HepG2 (cell line): ENCODE data around the gene ANAPC16. TPM values are rescaled to one million over a fixed set of nuclear protein-coding genes. Genes with fewer than 3 reads are reported as not detected.
A peak's percentile ranks its signal among the peaks of the same experiment; 100 is the strongest.

Source experiments
- ATAC-seq: fragments of 200-7000 bp; cut with Tn5 transposase; 3 replicates; pipeline ENCODE4 v1.9.1; 2020; ENCODE audit warnings: mild to moderate bottlenecking, moderate library complexity
- BruUV-seq: library from RNA; stranded (reverse); fragments of 400-500 nt; replicated peaks from 2 replicates; lab custom pipeline; 2021; lab: Mats Ljungman, UMichigan
- CTCF ChIA-PET: fragments of 300-600 bp; formaldehyde crosslinking; extraction: SDS; loops from one replicate; lab custom pipeline; 2021; ENCODE audit warnings: low total read pairs, inconsistent platforms, low intra/inter-chr PET ratio; lab: Yijun Ruan, JAX
- POLR2A ChIA-PET: fragments of 350-600 bp; sonication (Branson Sonifier 250); formaldehyde crosslinking; loops from one replicate; lab custom pipeline; 2020; ENCODE audit warnings: antibody characterized with exemption, inconsistent platforms; lab: Yijun Ruan, JAX
- DNase-seq: peaks from one replicate; pipeline ENCODE4 v3.0.0-alpha.2; 2015; ENCODE audit warnings: low spot score
- FAIRE-seq: peaks from 3 replicates; lab custom pipeline; 2011; peaks lifted over from hg19 to GRCh38; lab: Jason Lieb, UNC
- H2AFZ ChIP-seq: one replicate; pipeline ENCODE4 v1.6.1; 2011; ENCODE audit warnings: low read length, inconsistent platforms
- H3K27ac ChIP-seq: fragments of 300-600 bp; 3 replicates; pipeline ENCODE4 v1.8.0; 2011; ENCODE audit warnings: mixed run types, mild to moderate bottlenecking, mixed read lengths, low read length, inconsistent platforms; ENCODE audit not compliant: insufficient read depth; ENCODE audit errors: extremely low read length
- H3K27me3 ChIP-seq, 2 experiments: fragments of 200-600 bp in 1 of 2; 2 replicates in 1 of 2; 3 replicates in 1 of 2; pipeline versions ENCODE4 v1.6.0 to v1.8.0; 2011; ENCODE audit warnings: low read length in 2 of 2, mild to moderate bottlenecking in 2 of 2, moderate library complexity in 2 of 2, inconsistent platforms in 1 of 2; ENCODE audit not compliant: insufficient read depth in 2 of 2, control insufficient read depth in 1 of 2
- H3K36me3 ChIP-seq, 2 experiments: fragments of 200-600 bp in 1 of 2; replicated peaks in 1 of 2; 2 replicates in 1 of 2; 3 replicates in 1 of 2; pipeline versions ENCODE4 v1.5.1 to v1.8.0; 2011; ENCODE audit warnings: low read length in 2 of 2, inconsistent platforms in 1 of 2; ENCODE audit not compliant: insufficient read depth in 2 of 2, control insufficient read depth in 1 of 2
- H3K4me1 ChIP-seq: 2 replicates; pipeline ENCODE4 v1.5.1; 2012; ENCODE audit warnings: low read length, inconsistent platforms; ENCODE audit not compliant: insufficient read depth
- H3K4me2 ChIP-seq: 2 replicates; pipeline ENCODE4 v1.6.0; 2011; ENCODE audit warnings: low read depth, low read length, inconsistent platforms
- H3K4me3 ChIP-seq, 3 experiments: fragments of 200-600 bp in 1 of 3; sonication (generic), shearing (Covaris generic) in 1 of 3; replicated peaks in 1 of 3; 2 replicates each; pipeline ENCODE4 v1.5.1; 2011 to 2016; ENCODE audit warnings: low read length in 3 of 3, inconsistent platforms in 2 of 3, low read depth in 2 of 3, mild to moderate bottlenecking in 2 of 3, control low read depth in 1 of 3, mixed read lengths in 1 of 3; ENCODE audit not compliant: insufficient read depth in 1 of 3
- H3K79me2 ChIP-seq: one replicate; pipeline ENCODE4 v1.6.1; 2011; ENCODE audit warnings: low read length, inconsistent platforms; ENCODE audit not compliant: insufficient read depth
- H3K9ac ChIP-seq: 2 replicates; pipeline ENCODE4 v1.6.0; 2011; ENCODE audit warnings: mild to moderate bottlenecking, low read depth, low read length, inconsistent platforms; ENCODE audit not compliant: insufficient read depth
- H3K9me3 ChIP-seq: 2 replicates; pipeline ENCODE4 v1.5.1; 2012; ENCODE audit warnings: mild to moderate bottlenecking, low read length
- H4K20me1 ChIP-seq: 2 replicates; pipeline ENCODE4 v1.6.0; 2011; ENCODE audit warnings: inconsistent platforms, mild to moderate bottlenecking, low read length, moderate library complexity; ENCODE audit not compliant: insufficient read depth
- ATM ChIP-seq: fragments of 450-650 bp; IDR thresholded peaks from 2 replicates; pipeline ENCODE4 v1.7.1; 2017; ENCODE audit warnings: mild to moderate bottlenecking, borderline replicate concordance
- HNF4A ChIP-seq: sonication (generic); formaldehyde crosslinking; IDR thresholded peaks from 2 replicates; pipeline ENCODE4 v1.4.0; 2020; ENCODE audit warnings: missing genetic modification reagents
- MAZ ChIP-seq, 2 experiments: sonication (generic) in 1 of 2; formaldehyde crosslinking in 1 of 2; IDR thresholded peaks; 2 replicates each; pipeline versions ENCODE4 v1.5.0 to v1.6.1; 2012 to 2020; ENCODE audit warnings: low read depth in 2 of 2, mild to moderate bottlenecking in 2 of 2, borderline replicate concordance in 1 of 2, improper control_type of control experiment in 1 of 2, low read length in 1 of 2, missing genetic modification reagents in 1 of 2, moderate library complexity in 1 of 2
- MYC ChIP-seq: sonication (generic); formaldehyde crosslinking; IDR thresholded peaks from 2 replicates; pipeline ENCODE4 v1.9.0; 2021; ENCODE audit warnings: missing genetic modification reagents, borderline replicate concordance
- NFKB2 ChIP-seq: sonication (generic); formaldehyde crosslinking; IDR thresholded peaks from 2 replicates; pipeline ENCODE4 v1.4.0; 2020; ENCODE audit warnings: missing genetic modification reagents, borderline replicate concordance
- SNAPC2 ChIP-seq: sonication (generic); formaldehyde crosslinking; IDR thresholded peaks from 2 replicates; pipeline ENCODE4 v1.8.1; 2022; ENCODE audit warnings: mild to moderate bottlenecking, missing genetic modification reagents
- XRCC5 ChIP-seq: fragments of 200-400 bp; formaldehyde crosslinking; optimal IDR thresholded peaks from 2 replicates; pipeline ENCODE3; 2017; ENCODE audit warnings: mild to moderate bottlenecking, low read length
- ZNF326 ChIP-seq: sonication (generic); formaldehyde crosslinking; IDR thresholded peaks from 2 replicates; pipeline ENCODE4 v1.4.0; 2020; ENCODE audit warnings: missing genetic modification reagents, borderline replicate concordance
- ZNF441 ChIP-seq: sonication (generic); formaldehyde crosslinking; IDR thresholded peaks from 2 replicates; pipeline ENCODE4 v1.7.0; 2021; ENCODE audit warnings: missing genetic modification reagents, borderline replicate concordance
- ZNF510 ChIP-seq: sonication (generic); formaldehyde crosslinking; IDR thresholded peaks from 2 replicates; pipeline ENCODE4 v1.4.0; 2020; ENCODE audit warnings: low read depth, mild to moderate bottlenecking, missing genetic modification reagents
- ZNF747 ChIP-seq: sonication (generic); formaldehyde crosslinking; IDR thresholded peaks from 2 replicates; pipeline ENCODE4 v1.8.1; 2023; ENCODE audit warnings: missing genetic modification reagents, mild to moderate bottlenecking, borderline replicate concordance
- ZNF788 ChIP-seq: sonication (generic); formaldehyde crosslinking; IDR thresholded peaks from 2 replicates; pipeline ENCODE4 v1.5.0; 2020; ENCODE audit warnings: mild to moderate bottlenecking, missing genetic modification reagents, borderline replicate concordance
- ZNF891 ChIP-seq: sonication (generic); formaldehyde crosslinking; IDR thresholded peaks from 2 replicates; pipeline ENCODE4 v1.5.0; 2020; ENCODE audit warnings: mild to moderate bottlenecking, missing genetic modification reagents
- WGBS: methylation state at CpG from one replicate; pipeline ENCODE4 v1.1.6; 2017; ENCODE audit warnings: low lambda C conversion rate; 5-methylcytosine and 5-hydroxymethylcytosine counted together
- in situ Hi-C: cut with HindIII; loops from 2 replicates; pipeline ENCODE4 v1.10.0; 2017; ENCODE audit warnings: low pct_unique_long_range_greater_than_20kb; ENCODE audit not compliant: extremely low pct_ligation_motif_present
- intact Hi-C: fragments of 100-400 bp; cut with micrococcal nuclease; formaldehyde crosslinking; loops from one replicate; pipeline ENCODE4 v1.10.0; 2022; ENCODE audit not compliant: unreplicated experiment
- polyA plus RNA-seq, 8 experiments: library from polyadenylated mRNA; depleted of rRNA in 3 of 8; stranded (reverse) in 7 of 8; unstranded in 1 of 8; fragments of >200 nt; fragmentation: Illumina TruSeq in 4 of 8; extraction: Trizol in 4 of 8; gene quantifications; 2 replicates each; pipeline versions ENCODE4 v1.2.1 to v1.2.3, GENCODE V29; 2011 to 2016; ENCODE audit warnings: low read depth in 4 of 8, missing spikeins in 1 of 8, mixed read lengths in 1 of 8; ENCODE audit not compliant: insufficient read depth in 1 of 8
- total RNA-seq, 5 experiments: library from RNA; depleted of rRNA; stranded (reverse); fragments of >200 nt; fragmentation: Illumina TruSeq; extraction: Trizol; gene quantifications; 2 replicates each; pipeline ENCODE4 v1.2.3, GENCODE V29; 2016; ENCODE audit warnings: low read depth in 1 of 5
- TF ChIP-seq, protein P1 (sequence below), 2 experiments: sonication (generic) in 1 of 2; formaldehyde crosslinking in 1 of 2; IDR thresholded peaks; 2 replicates each; pipeline versions ENCODE4 v1.5.1 to v1.6.1; 2011 to 2020; ENCODE audit warnings: borderline replicate concordance in 1 of 2, low read depth in 1 of 2, low read length in 1 of 2, mild to moderate bottlenecking in 1 of 2, missing genetic modification reagents in 1 of 2, moderate library complexity in 1 of 2
- TF ChIP-seq, protein P2 (sequence below): sonication (generic); formaldehyde crosslinking; IDR thresholded peaks from 2 replicates; pipeline ENCODE4 v1.5.0; 2020; ENCODE audit warnings: mild to moderate bottlenecking, missing genetic modification reagents, borderline replicate concordance
- TF ChIP-seq, protein P3 (sequence below): sonication (generic); formaldehyde crosslinking; IDR thresholded peaks from 2 replicates; pipeline ENCODE4 v1.8.1; 2023; ENCODE audit warnings: mild to moderate bottlenecking, moderate library complexity, missing genetic modification reagents

The ANAPC16 gene
- total and polyA plus RNA-seq, 2 of the 13 experiments (the other 11 are each of a cell fraction or from before 2014, with no cell fraction given): 74.8 to 89.4 TPM

DNA sequence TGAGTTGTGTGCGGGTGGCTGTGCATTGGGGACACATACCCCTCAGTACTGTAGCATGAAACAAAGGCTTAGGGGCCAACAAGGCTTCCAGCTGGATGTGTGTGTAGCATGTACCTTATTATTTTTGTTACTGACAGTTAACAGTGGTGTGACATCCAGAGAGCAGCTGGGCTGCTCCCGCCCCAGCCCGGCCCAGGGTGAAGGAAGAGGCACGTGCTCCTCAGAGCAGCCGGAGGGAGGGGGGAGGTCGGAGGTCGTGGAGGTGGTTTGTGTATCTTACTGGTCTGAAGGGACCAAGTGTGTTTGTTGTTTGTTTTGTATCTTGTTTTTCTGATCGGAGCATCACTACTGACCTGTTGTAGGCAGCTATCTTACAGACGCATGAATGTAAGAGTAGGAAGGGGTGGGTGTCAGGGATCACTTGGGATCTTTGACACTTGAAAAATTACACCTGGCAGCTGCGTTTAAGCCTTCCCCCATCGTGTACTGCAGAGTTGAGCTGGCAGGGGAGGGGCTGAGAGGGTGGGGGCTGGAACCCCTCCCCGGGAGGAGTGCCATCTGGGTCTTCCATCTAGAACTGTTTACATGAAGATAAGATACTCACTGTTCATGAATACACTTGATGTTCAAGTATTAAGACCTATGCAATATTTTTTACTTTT lies 59.7 kb downstream of the ANAPC16 start:
- no peak for FAIRE-seq
- POLR2A ChIA-PET: interaction anchor here (0.6 to 8.5 kb wide), 24 partner anchors 10 to 244 kb away, joined by 3 to 322 read pairs (median 12); partner anchors contain the start of genes ANAPC16 and ASCC1
- no peak overlapping the region for H2AFZ ChIP-seq
- peak; percentile 8; the same call in 1 of the 2 replicates for TF ChIP-seq ZNF788
- no peak for TF ChIP-seq NFKB2 (CRISPR knock-in tag)
- no peak for TF ChIP-seq ZNF326
- TF ChIP-seq, protein P1, sequence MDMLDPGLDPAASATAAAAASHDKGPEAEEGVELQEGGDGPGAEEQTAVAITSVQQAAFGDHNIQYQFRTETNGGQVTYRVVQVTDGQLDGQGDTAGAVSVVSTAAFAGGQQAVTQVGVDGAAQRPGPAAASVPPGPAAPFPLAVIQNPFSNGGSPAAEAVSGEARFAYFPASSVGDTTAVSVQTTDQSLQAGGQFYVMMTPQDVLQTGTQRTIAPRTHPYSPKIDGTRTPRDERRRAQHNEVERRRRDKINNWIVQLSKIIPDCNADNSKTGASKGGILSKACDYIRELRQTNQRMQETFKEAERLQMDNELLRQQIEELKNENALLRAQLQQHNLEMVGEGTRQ (IDR thresholded peaks at IDR 0.05; ENCODE audit: low read depth, low read length): no peak
- TF ChIP-seq, protein P1 (CRISPR knock-in tag; IDR thresholded peaks at IDR 0.05; ENCODE audit: borderline replicate concordance): peak; percentile 49; the same call in 1 of the 2 replicates
- TF ChIP-seq ZNF747 (CRISPR knock-in tag): peak; percentile 60; the same call in 1 of the 2 replicates
- TF ChIP-seq ZNF441 (CRISPR knock-in tag): 0 out of 2 replicates have a peak, but pooled peaks have one; percentile 21
- TF ChIP-seq MYC (CRISPR knock-in tag): peak; percentile 56; the same call in 1 of the 2 replicates
- no peak for TF ChIP-seq XRCC5
- no peak for TF ChIP-seq MAZ (IDR thresholded peaks at IDR 0.05; ENCODE audit: borderline replicate concordance, low read depth, low read length)
- peak; percentile 32; the same call in 1 of the 2 replicates for TF ChIP-seq MAZ (CRISPR knock-in tag; IDR thresholded peaks at IDR 0.05; ENCODE audit: low read depth)
- TF ChIP-seq, protein P2, sequence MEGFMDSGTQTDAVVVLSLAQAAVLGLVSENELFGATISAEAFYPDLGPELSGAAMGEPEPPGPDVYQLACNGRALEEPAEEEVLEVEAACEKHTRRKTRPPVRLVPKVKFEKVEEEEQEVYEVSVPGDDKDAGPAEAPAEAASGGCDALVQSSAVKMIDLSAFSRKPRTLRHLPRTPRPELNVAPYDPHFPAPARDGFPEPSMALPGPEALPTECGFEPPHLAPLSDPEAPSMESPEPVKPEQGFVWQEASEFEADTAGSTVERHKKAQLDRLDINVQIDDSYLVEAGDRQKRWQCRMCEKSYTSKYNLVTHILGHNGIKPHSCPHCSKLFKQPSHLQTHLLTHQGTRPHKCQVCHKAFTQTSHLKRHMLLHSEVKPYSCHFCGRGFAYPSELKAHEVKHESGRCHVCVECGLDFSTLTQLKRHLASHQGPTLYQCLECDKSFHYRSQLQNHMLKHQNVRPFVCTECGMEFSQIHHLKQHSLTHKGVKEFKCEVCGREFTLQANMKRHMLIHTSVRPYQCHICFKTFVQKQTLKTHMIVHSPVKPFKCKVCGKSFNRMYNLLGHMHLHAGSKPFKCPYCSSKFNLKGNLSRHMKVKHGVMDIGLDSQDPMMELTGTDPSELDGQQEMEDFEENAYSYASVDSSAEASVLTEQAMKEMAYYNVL (CRISPR knock-in tag): 0 out of 2 replicates have a peak, but pooled peaks have one; percentile 38
- TF ChIP-seq SNAPC2: no peak
- no peak for TF ChIP-seq ZNF891 (CRISPR knock-in tag)
- TF ChIP-seq ZNF510 (CRISPR knock-in tag): no peak
- no peak for TF ChIP-seq ATM
- TF ChIP-seq, protein P3, sequence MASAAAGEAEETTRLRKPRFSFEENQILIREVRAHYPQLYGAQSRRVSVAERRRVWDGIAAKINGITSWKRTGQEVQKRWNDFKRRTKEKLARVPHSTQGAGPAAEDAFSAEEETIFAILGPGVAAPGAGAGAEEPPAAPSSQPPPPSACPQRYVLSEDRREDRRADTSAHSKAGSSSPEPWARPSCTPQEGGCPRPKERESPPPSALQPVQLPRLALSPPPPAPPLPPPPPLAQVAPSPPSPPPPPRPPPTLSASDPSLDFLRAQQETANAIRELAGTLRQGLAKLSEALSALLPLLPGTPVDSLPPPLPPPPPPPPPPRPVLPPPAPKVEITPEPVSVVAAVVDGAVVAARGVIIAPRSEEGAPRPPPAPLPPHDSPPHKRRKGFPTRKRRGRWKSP (CRISPR knock-in tag): 0 out of 2 replicates have a peak, but pooled peaks have one; percentile 29
- 0 out of 2 replicates have a peak, but pooled peaks have one; percentile 2 for TF ChIP-seq HNF4A (CRISPR knock-in tag)

More for the DNA sequence above, 59.7 kb downstream of the ANAPC16 start:
- Histone ChIP-seq H4K20me1 (peaks cover 26% of the 10 kb centered on the region), H3K36me3 (peaks cover 2 to 13% of the 10 kb centered on the region in 2 experiments; a peak in 3 of 5 replicates), H3K9ac (peak overlapping the region; percentile 93), H3K4me3 (peak overlapping the region; percentile 81 to 99 (median 98)), H3K4me2 (peak overlapping the region; percentile 97), H3K9me3 (no peaks in the 10 kb centered on the region), H3K27me3 (no peaks in the 10 kb centered on the region; a peak in 1 of 5 replicates), H3K79me2 (peaks cover 23% of the 10 kb centered on the region), H3K27ac (peak overlapping the region; percentile 76), H3K4me1 (peaks cover 64% of the 10 kb centered on the region)
- in situ Hi-C loops (loop anchor here (5.0 kb wide), 1 partner anchor 52 kb away; no protein-coding TSS in a partner anchor), intact Hi-C loops (no loop called here)
- ATAC-seq (no peak), DNase-seq (no peak)
- BruUV-seq: no TSS peak
- WGBS: 4% methylated on average over 12 of the region's 12 CpGs
- CTCF ChIA-PET: interaction anchor here (1.9 kb wide), 1 partner anchor 53 kb away, joined by 9 read pairs; no protein-coding TSS in a partner anchor
